Breast epithelium (tissue), 3 donors: ENCODE results near the gene NDOR1.

Experiments used
- CTCF ChIP-seq, 3 donors: fragments of 450-650 bp; IDR thresholded peaks; one replicate each; pipeline ENCODE4 v1.5.1; 2016 to 2017; ENCODE audit warnings: antibody characterized with exemption in 3 of 3, mild to moderate bottlenecking in 3 of 3, moderate library complexity in 3 of 3
- POLR2A ChIP-seq: fragments of 450-650 bp; IDR thresholded peaks from one replicate; pipeline ENCODE4 v1.6.1; 2016; ENCODE audit warnings: antibody characterized with exemption, mild to moderate bottlenecking, moderate library complexity
- POLR2AphosphoS5 ChIP-seq, 3 donors: sonication (generic); formaldehyde crosslinking; IDR thresholded peaks; one replicate each; pipeline ENCODE4 v1.6.1; 2017; ENCODE audit warnings: antibody characterized with exemption in 3 of 3

GRCh38 chr9:137266162-137266527, 60.6 kb downstream of the NDOR1 start:
- TF ChIP-seq POLR2AphosphoS5 (IDR thresholded peaks at IDR 0.05) = no peak
- no peak for TF ChIP-seq CTCF (IDR thresholded peaks at IDR 0.05)
- no peak for TF ChIP-seq POLR2A
